Frontal cortex (tissue), 4 donors: Measurements from ENCODE around the gene HMGCR. TPM values are rescaled to one million over a fixed set of nuclear protein-coding genes. Genes with fewer than 3 reads are reported as not detected.
A peak's percentile ranks its signal among the peaks of the same experiment; 100 is the strongest.
"Not testable (repeated sequence)": the region's sequence is repeated elsewhere in the genome, so short reads cannot be mapped to it uniquely, and the experiment has no call there.

Source experiments
- DNase-seq, 2 donors: peaks; one replicate each; pipeline ENCODE4 v3.0.0; 2012; ENCODE audit warnings: low spot score in 2 of 2
- FAIRE-seq: peaks from 2 replicates; lab custom pipeline; 2012; peaks lifted over from hg19 to GRCh38; lab: Jason Lieb, UNC
- total RNA-seq: library from RNA; depleted of rRNA; stranded (reverse); fragments of >200 nt; gene quantifications from one replicate; pipeline ENCODE4 v1.2.3, GENCODE V29; 2014
- donor health status: control.
- donor health status: control.
- donor health status: control.

HMGCR gene
- total RNA-seq, result 519 TPM

- FAIRE-seq, result peak; percentile 92
- DNase-seq, result peak; percentile 89
Observed at GRCh38 chr5:75336615-75337336, at the start of gene HMGCR. TSS of gene HMGCR (plus strand) at chr5:75337220. CDS start at chr5:75342606, 5,386 bp downstream.

GRCh38 chr5:75291844-75292243 lies 45.2 kb upstream of the HMGCR start:
- not testable (repeated sequence) for FAIRE-seq, DNase-seq

- FAIRE-seq, result no peak
- no peak for DNase-seq
Observed at GRCh38 chr5:75300084-75300483, 36.9 kb upstream of the HMGCR start.

GRCh38 chr5:75303419-75303818 lies 33.6 kb upstream of the HMGCR start:
- FAIRE-seq, result no peak
- DNase-seq, result no peak

DNA sequence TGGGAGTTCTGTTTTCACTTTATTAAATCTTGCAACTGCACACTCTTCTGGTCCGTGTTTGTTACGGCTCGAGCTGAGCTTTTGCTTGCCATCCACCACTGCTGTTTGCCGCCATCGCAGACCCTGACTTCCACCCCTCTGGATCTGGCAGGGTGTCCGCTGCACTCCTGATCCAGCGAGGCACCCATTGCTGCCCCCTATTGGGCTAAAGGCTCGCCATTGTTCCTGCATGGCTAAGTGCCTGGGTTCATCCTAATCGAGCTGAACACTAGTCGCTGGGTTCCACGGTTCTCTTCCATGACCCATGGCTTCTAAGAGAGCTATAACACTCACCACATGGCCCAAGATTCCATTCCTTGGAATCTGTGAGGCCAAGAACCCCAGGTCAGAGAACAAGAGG lies 32.5 kb upstream of the HMGCR start:
- DNase-seq, FAIRE-seq: not testable (repeated sequence)

DNA sequence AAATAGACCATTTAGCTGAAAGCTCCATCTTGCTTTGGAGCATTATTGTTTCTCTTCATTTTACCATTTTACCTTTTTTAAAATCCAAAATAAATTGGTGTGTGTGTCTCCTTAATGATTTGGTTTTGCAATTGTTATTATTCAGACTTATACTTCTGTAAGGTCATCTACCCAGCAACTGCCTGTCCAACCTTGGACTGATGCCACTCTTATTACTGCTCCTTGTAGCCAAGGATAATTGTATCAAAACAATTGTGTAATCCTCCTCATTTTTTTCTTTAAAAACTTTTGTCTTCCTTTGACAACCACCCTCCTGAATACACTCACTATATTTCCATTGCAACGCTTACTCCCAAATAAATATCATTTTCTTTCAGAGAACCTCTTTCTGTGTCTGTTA lies 30.3 kb upstream of the HMGCR start:
- DNase-seq (no peak), FAIRE-seq (no peak)

- FAIRE-seq, result no peak
Observed at GRCh38 chr5:75310212-75310611, 26.8 kb upstream of the HMGCR start.

GRCh38 chr5:75319148-75319547 lies 17.9 kb upstream of the HMGCR start:
- DNase-seq, FAIRE-seq: not testable (repeated sequence)

More at GRCh38 chr5:75310212-75310611, 26.8 kb upstream of the HMGCR start:
- no peak for DNase-seq

- no peak for FAIRE-seq
- DNase-seq, result no peak
Observed at GRCh38 chr5:75319638-75320037, 17.4 kb upstream of the HMGCR start.

DNA sequence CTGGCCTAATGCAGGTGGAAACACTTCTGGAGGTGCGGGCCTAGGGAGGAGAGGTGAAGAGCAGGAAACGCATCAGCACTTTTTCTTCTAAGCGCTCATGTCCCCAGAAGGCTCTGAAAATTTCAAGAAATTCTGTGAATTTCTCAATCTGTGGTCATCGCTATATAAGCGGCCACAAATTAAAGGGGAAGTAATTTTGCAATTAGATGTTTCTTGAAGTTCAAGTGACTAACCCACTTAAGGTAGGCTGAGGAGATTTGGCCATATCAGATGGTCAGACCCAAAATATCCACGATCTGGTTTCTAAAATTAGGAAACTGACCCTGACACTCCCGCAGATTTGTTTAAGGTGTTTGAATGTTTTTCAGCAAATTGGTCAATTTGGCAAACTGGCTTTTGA lies 16.6 kb upstream of the HMGCR start:
- FAIRE-seq (no peak), DNase-seq (no peak)

- DNase-seq, result no peak
- no peak for FAIRE-seq
Observed at GRCh38 chr5:75322066-75322465, 15.0 kb upstream of the HMGCR start.

DNA sequence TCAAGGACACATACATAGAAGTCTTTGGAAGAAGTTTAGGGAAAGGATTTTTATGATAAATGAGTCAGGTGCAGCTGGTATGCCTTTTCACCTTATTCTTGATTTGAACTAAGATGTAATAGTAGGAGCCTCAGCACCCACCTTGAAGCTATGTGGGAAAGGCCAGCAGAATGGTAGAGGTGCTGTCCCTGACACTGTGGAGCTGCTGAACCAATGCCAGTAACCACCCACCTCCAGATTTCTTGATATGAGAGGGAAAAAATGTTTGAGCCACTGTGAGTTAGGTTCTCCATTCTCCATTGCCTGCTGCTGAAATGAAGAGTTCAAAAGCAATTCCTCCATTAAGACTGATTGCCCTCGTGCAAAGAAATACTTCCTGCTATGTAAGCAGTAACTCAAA lies 12.2 kb upstream of the HMGCR start:
- FAIRE-seq (no peak), DNase-seq (no peak)

- DNase-seq (no peak), FAIRE-seq (no peak)
Observed at GRCh38 chr5:75325242-75325641, 11.8 kb upstream of the HMGCR start.

GRCh38 chr5:75330404-75330803 lies 6.6 kb upstream of the HMGCR start:
- no peak for DNase-seq
- no peak for FAIRE-seq

- DNase-seq (no peak), FAIRE-seq (no peak)
Observed at GRCh38 chr5:75331095-75332090, 5.6 kb upstream of the HMGCR start.

DNA sequence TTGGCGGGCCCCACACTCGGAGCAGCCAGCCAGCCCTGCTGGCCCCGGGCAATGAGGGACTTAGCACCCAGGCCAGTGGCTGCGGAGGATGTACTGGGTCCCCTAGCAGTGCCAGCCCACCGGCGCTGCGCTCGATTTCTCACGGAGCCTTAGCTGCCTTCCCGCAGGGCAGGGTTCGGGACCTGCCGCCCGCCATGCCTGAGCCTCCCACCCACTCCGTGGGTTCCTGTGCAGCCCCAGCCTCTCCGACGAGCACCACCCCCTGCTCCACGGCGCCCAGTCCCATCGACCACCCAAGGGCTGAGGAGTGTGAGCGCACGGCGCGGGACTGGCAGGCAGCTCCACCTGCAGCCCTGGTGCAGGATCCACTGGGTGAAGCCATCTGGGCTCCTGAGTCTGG lies 3.3 kb upstream of the HMGCR start:
- DNase-seq, FAIRE-seq: not testable (repeated sequence)

- not testable (repeated sequence) for DNase-seq, FAIRE-seq
Observed at GRCh38 chr5:75334413-75334812, 2.6 kb upstream of the HMGCR start.

DNA sequence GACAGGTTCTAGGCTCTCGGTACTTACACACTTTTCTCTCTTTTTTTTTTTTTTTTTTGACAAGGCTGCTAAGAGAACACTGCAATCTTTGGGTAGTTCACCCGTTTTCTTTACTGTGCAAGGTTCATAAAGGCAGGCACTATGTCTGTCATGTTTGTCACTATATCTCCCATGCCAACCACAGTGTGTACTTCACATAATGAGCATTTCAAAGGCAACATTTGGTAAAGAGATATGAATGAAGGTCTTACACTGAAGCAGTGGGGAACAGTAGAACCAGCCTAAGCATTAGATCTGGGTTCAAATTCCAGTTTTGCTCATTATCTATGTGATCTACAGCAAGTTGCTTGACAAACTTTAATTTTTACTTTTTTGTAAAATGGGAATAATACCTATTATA lies 1.5 kb upstream of the HMGCR start:
- no peak for DNase-seq
- no peak for FAIRE-seq

- FAIRE-seq (no peak), DNase-seq (peak; percentile 27 to 29)
Observed at GRCh38 chr5:75335952-75336614, 937 bp upstream of the HMGCR start.

- no peak for FAIRE-seq
- DNase-seq, result no peak
Observed at GRCh38 chr5:75337366-75338021, 474 bp downstream of the HMGCR start.
